Activated naive CD4-positive, alpha-beta T cell treated with anti-CD3 and anti-CD28 coated beads, Interleukin-2, amount 50 U/mL, for 72 hours (primary cell): ENCODE measurements around the gene LCN6. TPM values are rescaled to one million over a fixed set of nuclear protein-coding genes. Genes with fewer than 3 reads are reported as not detected.

Source experiments
- ATAC-seq, 2 donors: fragments of 150-1000 bp; cut with Tn5 transposase; 2 replicates each; pipeline ENCODE4 v1.10.0; 2021; ENCODE audit warnings: mild to moderate bottlenecking in 2 of 2, moderate library complexity in 2 of 2
- DNase-seq, 2 donors: peaks; one replicate each; pipeline ENCODE4 v3.0.0; 2021 to 2022; ENCODE audit warnings: low spot score in 2 of 2
- H3K27ac Mint-ChIP-seq, 2 donors: one replicate each; pipeline ENCODE4 v1.8.0; 2022; ENCODE audit warnings: mild to moderate bottlenecking in 2 of 2, mixed read lengths in 2 of 2
- H3K36me3 Mint-ChIP-seq, 2 donors: one replicate each; pipeline ENCODE4 v1.8.0; 2022; ENCODE audit warnings: mixed read lengths in 2 of 2
- H3K9me3 Mint-ChIP-seq, 2 donors: one replicate each; pipeline ENCODE4 v1.8.0; 2022; ENCODE audit warnings: mixed read lengths in 2 of 2
- total RNA-seq, 2 donors: library from RNA; stranded (reverse); gene quantifications; one replicate each; pipeline ENCODE4 v1.2.3, GENCODE V29; 2022

The LCN6 gene
- total RNA-seq, 2 donors from 2014 or later, result not detected

DNA sequence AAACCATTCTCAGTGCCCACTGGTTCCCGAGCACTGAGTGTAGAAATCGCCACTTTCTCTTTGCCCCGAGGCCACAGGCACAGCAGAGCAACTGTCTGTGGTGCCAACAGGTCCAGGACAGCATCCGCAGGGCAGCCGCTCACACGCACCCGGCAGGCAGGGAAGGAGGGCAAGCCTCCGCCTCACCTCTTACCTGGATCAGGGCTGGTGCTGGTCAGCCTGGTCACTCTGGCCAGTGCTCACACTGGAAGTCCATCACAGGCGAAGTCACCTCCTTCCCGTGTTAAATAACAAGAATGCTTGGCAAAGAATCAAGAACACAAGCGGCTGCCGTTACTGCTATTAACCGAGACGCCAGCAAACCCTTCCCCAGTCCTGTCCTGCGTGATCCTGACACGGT lies 22.2 kb downstream of the LCN6 start:
- Mint-ChIP-seq H3K27ac (peak overlapping the region; percentile 83 to 100), H3K9me3 (no peaks in the 10 kb centered on the region), H3K36me3 (peaks cover 35% of the 10 kb centered on the region in 2 donors)
- ATAC-seq (no peak), DNase-seq (no peak)

- Mint-ChIP-seq H3K36me3 (peaks cover 35% of the 10 kb centered on the region in 2 donors), H3K9me3 (no peaks in the 10 kb centered on the region), H3K27ac (peak overlapping the region in 1 of 2 donors; percentile 100)
- ATAC-seq (no peak), DNase-seq (no peak)
Observed at GRCh38 chr9:136725612-136726011, 22.7 kb downstream of the LCN6 start.

DNA sequence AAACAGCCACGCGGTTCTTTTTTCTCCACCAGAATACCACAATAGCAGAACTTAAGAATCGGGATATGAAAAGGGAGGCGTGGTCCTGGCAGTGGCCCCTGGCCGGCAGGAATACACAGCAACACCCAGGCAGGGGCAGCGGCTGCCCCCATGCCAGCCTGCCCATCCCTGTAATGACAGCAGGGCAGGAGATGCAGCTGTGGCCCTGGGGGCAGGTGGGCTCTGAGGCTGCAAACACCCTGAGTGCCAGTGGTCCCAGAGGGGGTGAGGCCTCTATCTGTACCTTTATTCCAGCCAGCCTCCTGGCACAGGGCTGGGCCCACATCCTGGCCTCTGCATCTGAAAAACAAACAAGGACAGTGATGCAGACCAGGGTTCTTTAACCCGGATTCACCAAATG lies 23.6 kb downstream of the LCN6 start:
- ATAC-seq (no peak), DNase-seq (no peak)
- Mint-ChIP-seq H3K27ac (peak overlapping the region in 1 of 2 donors; percentile 85), H3K36me3 (peaks cover 35% of the 10 kb centered on the region in 2 donors), H3K9me3 (no peaks in the 10 kb centered on the region)

- DNase-seq (no peak), ATAC-seq (no peak)
- H3K36me3 Mint-ChIP-seq, result peaks cover 35% of the 10 kb centered on the region in 2 donors
- H3K27ac Mint-ChIP-seq, result peak overlapping the region in 1 of 2 donors; percentile 74
- H3K9me3 Mint-ChIP-seq, result no peaks in the 10 kb centered on the region
Observed at GRCh38 chr9:136723989-136724388, 24.3 kb downstream of the LCN6 start.

DNA sequence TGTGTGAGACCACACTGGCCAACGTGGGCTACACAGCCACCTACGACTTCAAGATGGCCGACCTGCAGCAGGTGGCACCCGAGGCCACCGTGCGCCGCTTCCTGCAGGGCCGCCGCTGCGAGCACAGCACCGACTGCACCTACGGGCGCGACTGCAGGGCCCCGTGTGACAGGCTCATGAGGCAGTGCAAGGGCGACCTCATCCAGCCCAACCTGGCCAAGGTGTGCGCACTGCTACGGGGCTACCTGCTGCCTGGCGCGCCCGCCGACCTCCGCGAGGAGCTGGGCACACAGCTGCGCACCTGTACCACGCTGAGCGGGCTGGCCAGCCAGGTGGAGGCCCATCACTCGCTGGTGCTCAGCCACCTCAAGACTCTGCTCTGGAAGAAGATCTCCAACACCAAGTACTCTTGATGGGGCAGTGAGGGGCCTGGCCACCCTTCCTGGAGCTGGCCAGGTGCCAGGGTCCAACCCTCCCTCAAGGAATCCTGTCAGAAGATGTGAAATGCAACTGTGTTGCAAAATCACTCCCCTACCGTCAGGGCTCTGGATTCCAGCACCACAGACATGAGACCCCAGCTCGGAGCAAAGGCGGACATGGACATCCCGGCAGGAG lies 24.9 kb downstream of the LCN6 start:
- Mint-ChIP-seq H3K9me3 (no peaks in the 10 kb centered on the region), H3K27ac (peak overlapping the region in 1 of 2 donors; percentile 74), H3K36me3 (peaks cover 35% of the 10 kb centered on the region in 2 donors)
- ATAC-seq, result no peak
- no peak for DNase-seq

DNA sequence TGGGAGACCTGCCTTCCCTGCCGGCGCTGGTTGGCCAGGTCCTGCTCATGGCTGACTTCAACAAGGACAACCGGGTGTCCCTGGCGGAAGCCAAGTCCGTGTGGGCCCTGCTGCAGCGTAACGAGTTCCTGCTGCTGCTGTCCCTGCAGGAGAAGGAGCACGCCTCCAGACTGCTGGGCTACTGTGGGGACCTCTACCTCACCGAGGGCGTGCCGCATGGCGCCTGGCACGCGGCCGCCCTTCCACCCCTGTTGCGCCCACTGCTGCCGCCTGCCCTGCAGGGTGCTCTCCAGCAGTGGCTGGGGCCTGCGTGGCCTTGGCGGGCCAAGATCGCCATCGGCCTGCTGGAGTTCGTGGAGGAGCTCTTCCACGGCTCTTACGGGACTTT lies 25.4 kb downstream of the LCN6 start:
- DNase-seq, result no peak

DNA sequence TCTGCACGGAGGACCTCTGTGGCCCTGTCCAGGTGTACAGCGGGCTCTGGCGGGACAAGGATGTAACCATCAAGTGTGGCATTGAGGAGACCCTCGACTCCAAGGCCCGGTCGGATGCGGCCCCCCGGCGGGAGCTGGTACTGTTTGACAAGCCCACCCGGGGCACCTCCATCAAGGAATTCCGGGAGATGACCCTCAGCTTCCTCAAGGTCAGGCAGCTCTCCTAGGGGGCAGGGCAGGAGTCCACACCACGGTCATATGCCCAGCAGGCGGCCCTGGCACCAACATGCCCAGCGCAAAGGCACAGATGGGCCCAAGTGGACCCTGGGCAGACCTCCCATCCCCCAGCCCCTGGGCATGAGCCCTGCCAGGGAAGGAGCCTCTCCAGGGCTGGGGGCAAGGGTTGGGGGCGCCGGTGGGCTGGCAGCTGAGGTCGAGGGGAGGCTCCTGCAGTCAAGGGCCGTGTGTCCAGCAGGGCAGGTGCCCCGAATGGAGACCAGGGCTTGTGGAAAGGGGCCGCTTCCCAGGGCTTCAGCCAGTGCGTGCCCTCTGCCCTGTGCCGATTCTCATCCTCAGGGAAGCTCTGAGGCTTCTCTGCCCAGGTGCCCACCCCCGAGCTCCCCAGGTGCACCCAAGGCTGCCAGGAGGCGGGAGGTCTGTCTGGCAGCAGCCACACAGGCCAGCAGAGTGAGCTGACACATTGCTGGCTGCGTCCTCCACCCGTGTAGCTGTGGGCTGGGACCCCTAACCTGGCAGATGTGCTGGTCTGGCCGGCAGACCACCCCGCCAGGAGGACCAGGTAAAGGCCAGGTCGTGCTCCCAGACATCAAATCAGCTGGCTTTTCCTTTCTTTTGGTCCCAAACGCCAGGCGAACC lies 26.0 kb downstream of the LCN6 start:
- DNase-seq (no peak), ATAC-seq (no peak)
- no peak overlapping the region for H3K27ac Mint-ChIP-seq
- no peaks in the 10 kb centered on the region for H3K9me3 Mint-ChIP-seq
- peaks cover 30 to 31% of the 10 kb centered on the region in 2 donors for H3K36me3 Mint-ChIP-seq

More for the DNA sequence above, 25.4 kb downstream of the LCN6 start:
- Mint-ChIP-seq H3K27ac (no peak overlapping the region), H3K36me3 (peaks cover 35% of the 10 kb centered on the region in 2 donors), H3K9me3 (no peaks in the 10 kb centered on the region)
- ATAC-seq, result no peak

GRCh38 chr9:136721339-136722092 lies 26.8 kb downstream of the LCN6 start:
- peak overlapping the region in 1 of 2 donors; percentile 19 for H3K27ac Mint-ChIP-seq
- no peaks in the 10 kb centered on the region for H3K9me3 Mint-ChIP-seq
- peaks cover 22 to 23% of the 10 kb centered on the region in 2 donors for H3K36me3 Mint-ChIP-seq
- ATAC-seq, result peak in 1 of 2 donors; percentile 5
- DNase-seq, result no peak

DNA sequence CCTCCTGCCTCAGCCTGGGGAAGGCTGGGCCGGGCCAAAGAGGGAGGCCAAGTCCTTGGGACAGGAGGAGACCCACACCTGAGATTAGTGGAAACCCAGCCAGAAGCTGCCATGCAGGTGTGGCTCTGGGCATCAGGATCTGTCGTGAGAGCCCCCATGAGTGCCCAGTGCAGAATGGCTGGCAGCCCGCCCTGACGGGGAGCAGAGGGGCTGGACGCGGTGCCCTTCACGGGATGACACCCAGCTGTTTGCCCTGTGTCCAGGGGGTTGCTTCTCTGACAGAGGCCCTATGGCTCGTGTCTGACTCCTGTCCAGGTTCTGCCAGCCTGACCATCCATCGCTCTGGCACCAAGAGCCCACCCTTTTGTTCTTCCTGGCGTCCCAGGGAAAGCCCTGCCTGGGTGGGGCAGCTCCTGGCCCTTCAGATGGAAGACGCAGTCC lies 27.4 kb downstream of the LCN6 start:
- ATAC-seq (no peak), DNase-seq (no peak)
- H3K27ac Mint-ChIP-seq, result peak overlapping the region in 1 of 2 donors; percentile 19
- peaks cover 16 to 17% of the 10 kb centered on the region in 2 donors for H3K36me3 Mint-ChIP-seq
- H3K9me3 Mint-ChIP-seq, result no peaks in the 10 kb centered on the region

- DNase-seq, result no peak
- Mint-ChIP-seq H3K27ac (no peak overlapping the region), H3K36me3 (peaks cover 12 to 13% of the 10 kb centered on the region in 2 donors), H3K9me3 (no peaks in the 10 kb centered on the region)
- no peak for ATAC-seq
Observed at GRCh38 chr9:136720251-136720897, 28.0 kb downstream of the LCN6 start.

DNA sequence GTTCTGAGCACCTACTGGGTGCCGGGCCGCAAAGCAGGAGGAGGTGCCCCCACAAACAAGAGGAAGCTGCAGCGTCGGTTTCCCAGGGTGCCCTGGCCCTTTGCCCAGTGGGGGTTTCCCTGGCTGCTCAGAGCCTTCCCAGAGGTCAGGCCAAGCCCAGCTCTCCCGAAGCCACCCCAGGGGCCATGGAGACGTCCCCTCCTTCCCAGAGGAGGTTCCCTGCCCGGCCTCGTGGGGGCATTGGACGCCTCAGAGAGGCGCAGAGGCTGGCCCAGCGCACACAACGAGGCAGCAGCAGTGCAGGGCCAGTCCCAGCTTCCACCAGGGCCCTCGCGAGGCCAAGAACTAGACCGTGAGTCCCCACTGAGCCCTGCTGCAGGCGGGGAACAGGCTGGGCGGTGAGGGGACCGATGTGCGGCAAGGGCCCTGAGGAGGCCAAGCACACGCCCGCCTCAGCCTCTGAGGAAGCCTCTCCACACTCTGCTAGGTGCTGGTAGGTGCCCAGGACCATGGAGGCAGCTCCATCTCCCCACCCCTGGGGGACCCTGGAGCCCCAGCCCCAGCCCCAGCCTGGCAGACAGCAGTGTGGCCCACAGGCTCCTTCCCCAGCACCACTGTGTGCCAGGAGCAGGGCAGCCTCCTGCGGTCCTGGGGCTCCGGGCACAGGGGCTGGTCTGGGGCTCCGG lies 29.0 kb downstream of the LCN6 start:
- peak; percentile 16 to 19 for ATAC-seq
- H3K27ac Mint-ChIP-seq, result no peak overlapping the region

GRCh38 chr9:136718345-136719194 lies 29.8 kb downstream of the LCN6 start:
- ATAC-seq, result no peak

More for the DNA sequence above, 29.0 kb downstream of the LCN6 start:
- DNase-seq, result no peak
- Mint-ChIP-seq H3K9me3 (no peaks in the 10 kb centered on the region), H3K36me3 (peaks cover 7 to 9% of the 10 kb centered on the region in 2 donors)

GRCh38 chr9:136717399-136717798 lies 30.9 kb downstream of the LCN6 start:
- Mint-ChIP-seq H3K27ac (no peak overlapping the region), H3K9me3 (no peaks in the 10 kb centered on the region), H3K36me3 (no peaks in the 10 kb centered on the region)
- ATAC-seq, result no peak
- DNase-seq, result no peak

More at GRCh38 chr9:136718345-136719194, 29.8 kb downstream of the LCN6 start:
- DNase-seq, result no peak
- no peak overlapping the region for H3K27ac Mint-ChIP-seq
- H3K9me3 Mint-ChIP-seq, result no peaks in the 10 kb centered on the region
- peaks cover 0 to 2% of the 10 kb centered on the region in 2 donors for H3K36me3 Mint-ChIP-seq

- Mint-ChIP-seq H3K27ac (no peak overlapping the region), H3K36me3 (no peaks in the 10 kb centered on the region), H3K9me3 (no peaks in the 10 kb centered on the region)
- ATAC-seq (no peak), DNase-seq (no peak)
Observed at GRCh38 chr9:136714893-136715274, 33.4 kb downstream of the LCN6 start.
